Omental fat pad (tissue), 4 donors: ENCODE measurements around the gene CACNA2D3. TPM values are rescaled to one million over a fixed set of nuclear protein-coding genes. Genes with fewer than 3 reads are reported as not detected.

ENCODE experiments used
- ATAC-seq: fragments of 150-250 bp; one replicate; pipeline ENCODE4 v1.9.1; 2016; ENCODE audit warnings: mild to moderate bottlenecking, moderate library complexity; ENCODE audit not compliant: low FRiP score
- DNase-seq: peaks from one replicate; pipeline ENCODE4 v3.0.0-alpha.2; 2019; ENCODE audit warnings: low spot score
- total RNA-seq, 4 donors: library from RNA; depleted of rRNA; stranded (reverse); fragments of >200 nt; gene quantifications; one replicate each; pipeline ENCODE4 v1.1.0, GENCODE V29; 2016
- TF ChIP-seq, protein P1 (sequence below), 3 donors: fragments of 450-650 bp; IDR thresholded peaks; one replicate each; pipeline ENCODE4 v1.5.1; 2016 to 2017; ENCODE audit warnings: antibody characterized with exemption in 3 of 3, mild to moderate bottlenecking in 3 of 3, moderate library complexity in 2 of 3

CACNA2D3 gene
- total RNA-seq, 4 donors from 2014 or later: 2.6 to 6.1 (median 4.5) TPM

DNA sequence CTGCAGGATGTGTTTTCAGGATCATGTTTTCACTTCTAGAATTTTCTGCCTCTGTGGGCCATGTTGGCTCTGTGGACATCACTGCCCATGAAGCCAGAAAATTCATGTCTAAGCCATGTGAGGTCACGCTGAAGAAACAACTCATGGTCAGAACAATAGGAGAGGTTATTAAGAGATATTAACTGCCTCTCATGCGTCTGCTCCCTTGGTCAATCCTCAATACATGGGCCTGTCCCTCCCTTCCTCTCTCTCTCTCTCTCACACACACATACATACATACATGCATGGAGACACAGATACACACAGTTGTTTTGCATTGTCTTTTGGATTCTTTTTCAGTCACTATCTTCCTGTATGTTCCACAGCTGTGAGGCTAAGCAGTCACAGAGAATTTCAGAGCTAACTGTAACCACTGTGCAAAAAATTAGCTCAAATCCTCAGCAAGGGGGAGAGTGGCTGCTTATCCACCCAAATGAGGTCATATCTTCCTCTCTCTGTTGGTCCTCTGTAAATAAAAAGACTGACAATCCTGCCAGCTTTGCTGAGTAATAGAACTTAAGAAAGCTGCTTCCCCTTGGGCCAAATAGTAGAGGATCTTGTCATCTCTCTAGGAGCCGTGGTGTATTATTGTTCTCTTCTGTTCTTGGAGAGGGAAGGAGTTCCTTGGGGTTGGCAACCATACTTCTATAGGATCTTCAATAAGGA, 759.9 kb downstream of the CACNA2D3 start:
- no peak for DNase-seq
- TF ChIP-seq, protein P1, sequence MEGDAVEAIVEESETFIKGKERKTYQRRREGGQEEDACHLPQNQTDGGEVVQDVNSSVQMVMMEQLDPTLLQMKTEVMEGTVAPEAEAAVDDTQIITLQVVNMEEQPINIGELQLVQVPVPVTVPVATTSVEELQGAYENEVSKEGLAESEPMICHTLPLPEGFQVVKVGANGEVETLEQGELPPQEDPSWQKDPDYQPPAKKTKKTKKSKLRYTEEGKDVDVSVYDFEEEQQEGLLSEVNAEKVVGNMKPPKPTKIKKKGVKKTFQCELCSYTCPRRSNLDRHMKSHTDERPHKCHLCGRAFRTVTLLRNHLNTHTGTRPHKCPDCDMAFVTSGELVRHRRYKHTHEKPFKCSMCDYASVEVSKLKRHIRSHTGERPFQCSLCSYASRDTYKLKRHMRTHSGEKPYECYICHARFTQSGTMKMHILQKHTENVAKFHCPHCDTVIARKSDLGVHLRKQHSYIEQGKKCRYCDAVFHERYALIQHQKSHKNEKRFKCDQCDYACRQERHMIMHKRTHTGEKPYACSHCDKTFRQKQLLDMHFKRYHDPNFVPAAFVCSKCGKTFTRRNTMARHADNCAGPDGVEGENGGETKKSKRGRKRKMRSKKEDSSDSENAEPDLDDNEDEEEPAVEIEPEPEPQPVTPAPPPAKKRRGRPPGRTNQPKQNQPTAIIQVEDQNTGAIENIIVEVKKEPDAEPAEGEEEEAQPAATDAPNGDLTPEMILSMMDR (IDR thresholded peaks at IDR 0.05): no peak
- ATAC-seq: peak; percentile 89

DNA sequence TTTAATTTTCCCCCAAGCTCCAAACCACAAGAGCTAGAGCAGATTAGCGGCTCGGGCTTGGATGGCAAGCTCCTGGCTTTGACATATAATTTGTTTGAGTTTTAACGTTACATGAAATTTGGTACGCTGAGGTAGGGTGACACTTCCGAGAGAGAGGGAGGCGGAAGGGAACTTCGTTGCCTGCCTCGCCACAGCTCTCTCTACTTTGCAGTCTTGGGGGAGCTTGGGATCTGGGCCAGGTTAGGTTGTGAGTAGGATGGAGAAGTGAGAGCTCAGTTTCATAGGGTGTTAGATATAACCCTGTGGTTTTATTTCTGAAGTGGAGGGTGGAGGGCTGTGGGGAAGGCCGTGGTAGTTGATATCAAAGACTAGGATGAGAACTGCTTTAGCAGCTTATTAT, 765.8 kb downstream of the CACNA2D3 start:
- no peak for ATAC-seq
- TF ChIP-seq, protein P1 (IDR thresholded peaks at IDR 0.05): no peak

DNA sequence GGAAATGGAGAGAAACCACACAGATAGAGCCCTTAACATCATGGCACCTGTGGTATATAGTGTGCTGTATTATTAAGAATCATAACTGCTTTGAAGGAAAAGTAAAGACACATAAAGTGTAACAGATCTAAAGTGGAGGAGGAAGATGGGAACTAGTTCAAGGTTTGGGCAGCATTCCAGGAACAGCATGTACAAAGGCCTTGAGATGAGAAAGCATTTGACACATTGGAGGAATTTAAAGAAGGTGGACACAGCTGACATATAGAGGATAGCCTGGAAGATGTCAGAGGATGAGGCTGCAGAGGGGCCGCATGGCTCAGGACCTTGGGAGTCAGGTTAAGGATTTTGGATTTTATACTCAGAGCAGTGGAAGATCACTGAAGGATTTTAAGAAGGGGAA, 766.5 kb downstream of the CACNA2D3 start:
- ATAC-seq (no peak), DNase-seq (no peak)
- TF ChIP-seq, protein P1 (IDR thresholded peaks at IDR 0.05): no peak

More for the DNA sequence above, 765.8 kb downstream of the CACNA2D3 start:
- DNase-seq: no peak

DNA sequence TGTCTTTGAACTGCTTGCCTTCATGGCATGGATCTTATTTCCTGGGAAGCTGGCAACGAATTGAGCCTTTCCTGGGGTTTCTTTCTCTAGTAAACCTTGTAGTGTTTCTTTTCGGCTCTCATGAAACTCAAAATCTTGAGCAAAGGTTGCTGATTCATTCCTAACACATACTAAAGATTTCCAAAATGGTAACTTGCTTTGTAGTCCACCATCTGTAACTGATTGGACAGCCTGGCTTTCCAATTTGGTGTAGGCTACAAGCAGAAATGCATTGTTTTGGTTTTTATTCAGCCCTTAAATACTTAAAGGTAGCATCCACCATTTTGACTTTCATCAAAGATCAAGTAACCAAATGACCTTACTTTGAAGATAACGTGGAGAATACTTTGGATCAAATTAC, 767.4 kb downstream of the CACNA2D3 start:
- no peak for ATAC-seq
- DNase-seq: no peak
- TF ChIP-seq, protein P1 (IDR thresholded peaks at IDR 0.05): no peak

DNA sequence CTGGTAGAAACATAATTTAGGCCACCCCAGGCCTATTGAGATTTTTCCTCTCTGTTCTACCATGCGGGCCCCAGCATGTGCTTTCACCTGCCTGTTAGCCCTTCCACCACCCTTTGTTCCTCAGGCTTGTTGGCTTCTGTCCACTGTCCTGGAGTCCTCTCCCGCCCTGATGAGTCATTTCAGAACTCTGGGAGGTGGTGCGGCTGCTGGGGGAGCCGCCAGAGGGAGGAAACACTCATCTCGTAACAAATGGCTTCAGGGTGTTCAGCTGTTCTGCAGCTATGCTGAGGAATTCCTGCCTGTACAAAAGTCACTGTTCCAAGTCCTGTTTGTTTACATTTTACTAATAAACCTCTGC, 769.2 kb downstream of the CACNA2D3 start:
- TF ChIP-seq, protein P1 (IDR thresholded peaks at IDR 0.05): no peak
- DNase-seq (no peak), ATAC-seq (peak; percentile 96)

DNA sequence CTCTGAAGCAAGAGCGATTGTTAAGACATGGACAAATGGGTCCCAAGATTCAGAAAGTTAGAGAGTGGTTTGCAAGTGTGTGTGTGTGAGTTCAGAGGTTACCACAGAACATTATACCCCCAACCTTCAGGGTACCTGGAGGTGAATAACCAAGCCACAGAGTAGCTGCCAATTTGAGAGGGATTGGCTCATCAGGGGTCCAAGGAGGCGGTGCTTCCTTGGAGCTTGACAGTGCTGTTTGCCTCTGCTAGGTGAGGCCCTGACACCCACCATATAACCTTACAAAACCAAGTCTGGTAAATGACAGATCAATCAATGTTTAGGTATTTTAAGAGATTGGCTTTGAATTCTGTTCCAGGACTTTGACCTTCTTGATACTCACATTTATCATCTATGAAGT, 769.8 kb downstream of the CACNA2D3 start:
- ATAC-seq (no peak), DNase-seq (no peak)
- TF ChIP-seq, protein P1 (IDR thresholded peaks at IDR 0.05): no peak

DNA sequence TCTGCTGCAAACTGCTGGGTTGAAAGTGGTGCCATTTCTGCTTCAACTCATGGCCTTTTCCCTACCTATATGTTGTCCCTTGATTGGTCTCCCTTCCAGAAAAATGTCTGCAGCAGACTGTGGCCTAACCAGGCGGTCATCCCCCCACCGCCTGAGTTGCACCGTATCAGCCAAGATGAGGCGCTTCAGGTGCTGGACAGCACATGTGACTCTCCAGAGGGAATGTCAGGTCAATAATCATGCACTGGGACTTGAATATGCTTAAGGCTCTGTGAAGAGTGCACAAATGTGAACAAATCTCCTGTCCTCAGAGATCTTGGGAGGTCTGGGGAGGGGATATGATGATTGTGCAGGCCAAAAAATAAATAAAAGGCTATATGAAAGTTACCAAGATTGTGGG, 773.3 kb downstream of the CACNA2D3 start:
- no peak for DNase-seq
- ATAC-seq: no peak
- TF ChIP-seq, protein P1 (IDR thresholded peaks at IDR 0.05): no peak
